HG03135 (cell line): ENCODE data around the gene DIS3L.
"Not testable (repeated sequence)": the region's sequence is repeated elsewhere in the genome, so short reads cannot be mapped to it uniquely, and the experiment has no call there.

Experiments used
- ATAC-seq: cut with Tn5 transposase; IDR thresholded peaks from one replicate; pipeline ENCODE4 v1.9.1; 2021; ENCODE audit warnings: mild to moderate bottlenecking, moderate library complexity; ENCODE audit not compliant: unreplicated experiment

DIS3L gene

GRCh38 chr15:66308531-66308930, 15.2 kb downstream of the DIS3L start:
- no peak for ATAC-seq

- ATAC-seq: no peak
Observed at GRCh38 chr15:66309828-66310227, 16.5 kb downstream of the DIS3L start.

GRCh38 chr15:66310786-66311185, 17.4 kb downstream of the DIS3L start:
- ATAC-seq: no peak

GRCh38 chr15:66312144-66312543, 18.8 kb downstream of the DIS3L start:
- no peak for ATAC-seq

- no peak for ATAC-seq
Observed at GRCh38 chr15:66323312-66323928, 30.1 kb downstream of the DIS3L start.

GRCh38 chr15:66326051-66326450, 32.7 kb downstream of the DIS3L start:
- no peak for ATAC-seq

- ATAC-seq: no peak
Observed at GRCh38 chr15:66327736-66328135, 34.4 kb downstream of the DIS3L start.

- no peak for ATAC-seq
Observed at GRCh38 chr15:66328771-66329170, 35.4 kb downstream of the DIS3L start.

- ATAC-seq: not testable (repeated sequence)
Observed at GRCh38 chr15:66348530-66348929, 55.2 kb downstream of the DIS3L start.

GRCh38 chr15:66356077-66356358, 62.6 kb downstream of the DIS3L start:
- no peak for ATAC-seq

- peak; percentile 91 for ATAC-seq
Observed at GRCh38 chr15:66356359-66357236, 63.2 kb downstream of the DIS3L start, which contains the start of gene TIPIN. Gene TIPIN, minus strand, starts transcription at chr15:66356685. Its CDS starts 3,738 bp downstream, at chr15:66352947.

- no peak for ATAC-seq
Observed at GRCh38 chr15:66359740-66360139, 66.4 kb downstream of the DIS3L start.

- not testable (repeated sequence) for ATAC-seq
Observed at GRCh38 chr15:66361745-66362460, 68.5 kb downstream of the DIS3L start.

- no peak for ATAC-seq
Observed at GRCh38 chr15:66362776-66363175, 69.4 kb downstream of the DIS3L start.

GRCh38 chr15:66364944-66365528, 71.7 kb downstream of the DIS3L start:
- ATAC-seq: no peak

- no peak for ATAC-seq
Observed at GRCh38 chr15:66369773-66370651, 76.6 kb downstream of the DIS3L start.

- ATAC-seq: no peak
Observed at GRCh38 chr15:66374179-66374578, 80.8 kb downstream of the DIS3L start.

- ATAC-seq: no peak
Observed at GRCh38 chr15:66378814-66379430, 85.6 kb downstream of the DIS3L start.

- not testable (repeated sequence) for ATAC-seq
Observed at GRCh38 chr15:66381376-66381775, 88.0 kb downstream of the DIS3L start.
